Jurkat, Clone E6-1 (cell line): ENCODE measurements around the gene SLC6A7.
"Not testable (repeated sequence)": the region's sequence is repeated elsewhere in the genome, so short reads cannot be mapped to it uniquely, and the experiment has no call there.

Source experiments
- DNase-seq: peaks from one replicate; pipeline ENCODE4 v3.0.0-alpha.2; 2011; ENCODE audit warnings: low read depth, low spot score
- H3K4me3 ChIP-seq: 2 replicates; pipeline ENCODE4 v1.5.1; 2011; ENCODE audit warnings: mild to moderate bottlenecking, low read length, control low read depth, moderate library complexity

The SLC6A7 gene

DNA sequence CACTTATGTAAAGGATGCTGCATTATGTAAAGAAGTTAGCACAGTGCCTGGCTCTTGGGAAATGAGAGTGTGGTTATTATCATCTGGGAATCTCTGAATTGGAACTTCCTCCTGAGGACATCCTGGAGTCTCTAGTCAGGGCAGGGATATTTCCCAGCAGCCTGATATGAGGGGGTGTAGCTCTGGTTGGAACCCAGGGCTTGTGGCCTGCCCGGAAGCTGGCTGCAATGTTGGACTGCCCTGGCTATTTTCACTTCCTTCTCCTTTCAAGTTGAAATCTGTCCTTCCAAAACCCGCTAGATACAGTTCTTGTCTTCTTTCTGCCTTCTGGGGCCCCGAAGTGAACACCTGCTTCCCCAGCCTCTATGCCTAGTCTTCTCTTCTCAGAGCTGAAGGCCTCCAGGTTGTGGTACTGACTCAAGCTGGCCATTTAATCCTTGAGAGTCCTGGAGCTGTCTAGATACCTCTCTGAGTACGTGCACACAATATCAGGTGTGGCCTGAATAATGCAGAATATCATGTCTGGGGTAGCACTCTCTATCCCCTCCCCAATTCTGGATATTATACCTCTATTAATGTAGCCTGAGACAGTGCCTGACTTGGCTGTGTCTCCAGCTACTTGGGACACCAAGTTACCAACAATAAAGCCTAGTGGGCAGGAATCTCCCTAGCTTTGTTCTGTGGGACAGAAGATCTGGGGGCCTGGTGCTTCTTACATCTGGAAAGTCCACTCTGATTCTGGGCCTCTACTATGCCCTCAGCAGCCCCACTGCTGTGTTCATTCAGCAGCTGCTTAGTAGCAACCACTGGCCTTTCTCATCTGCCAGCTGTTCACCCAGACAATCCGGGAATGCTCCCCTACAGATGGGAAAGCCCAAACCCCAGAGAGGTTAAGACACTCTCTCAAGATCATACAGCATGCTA is 45.0 kb downstream of the SLC6A7 start:
- H3K4me3 ChIP-seq: no peak overlapping the region
- DNase-seq: no peak

DNA sequence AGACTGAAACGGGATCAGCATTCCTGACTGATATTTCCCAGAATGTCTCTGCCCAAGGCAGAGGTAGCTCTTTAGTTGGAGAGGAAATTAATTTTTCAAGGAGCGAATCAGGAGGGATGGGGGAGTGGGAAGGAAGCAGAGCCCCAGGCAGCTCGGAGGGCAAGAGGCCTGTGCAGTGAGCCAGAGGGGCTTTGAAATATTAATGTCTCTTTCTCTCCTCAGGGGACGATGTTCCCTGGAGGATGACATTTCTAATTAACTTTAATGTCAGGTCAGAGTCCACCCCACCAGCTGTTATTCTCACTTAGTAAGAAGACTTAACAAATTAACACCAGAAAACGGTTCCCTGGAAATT is 45.6 kb downstream of the SLC6A7 start:
- H3K4me3 ChIP-seq: no peak overlapping the region
- DNase-seq: no peak

DNA sequence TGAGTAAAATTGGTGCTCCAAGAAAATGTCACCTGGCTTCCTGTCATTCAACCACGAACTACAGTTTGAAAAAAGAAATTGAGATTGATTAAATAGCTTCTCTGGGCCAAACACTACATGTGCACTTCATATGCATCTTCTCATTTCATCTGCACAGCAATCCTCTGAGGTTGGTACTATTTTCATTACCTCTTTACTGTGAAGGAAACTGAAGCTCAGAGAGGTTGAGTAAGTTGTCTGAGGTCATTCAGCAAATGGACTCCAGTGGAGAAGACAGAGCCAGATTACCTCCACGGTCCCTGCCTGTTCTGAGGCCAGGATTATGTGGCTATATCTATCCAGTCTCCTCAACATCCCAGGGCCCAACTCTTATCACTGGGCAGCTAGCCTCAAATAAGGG is 46.5 kb downstream of the SLC6A7 start:
- H3K4me3 ChIP-seq: no peak overlapping the region
- no peak for DNase-seq

DNA sequence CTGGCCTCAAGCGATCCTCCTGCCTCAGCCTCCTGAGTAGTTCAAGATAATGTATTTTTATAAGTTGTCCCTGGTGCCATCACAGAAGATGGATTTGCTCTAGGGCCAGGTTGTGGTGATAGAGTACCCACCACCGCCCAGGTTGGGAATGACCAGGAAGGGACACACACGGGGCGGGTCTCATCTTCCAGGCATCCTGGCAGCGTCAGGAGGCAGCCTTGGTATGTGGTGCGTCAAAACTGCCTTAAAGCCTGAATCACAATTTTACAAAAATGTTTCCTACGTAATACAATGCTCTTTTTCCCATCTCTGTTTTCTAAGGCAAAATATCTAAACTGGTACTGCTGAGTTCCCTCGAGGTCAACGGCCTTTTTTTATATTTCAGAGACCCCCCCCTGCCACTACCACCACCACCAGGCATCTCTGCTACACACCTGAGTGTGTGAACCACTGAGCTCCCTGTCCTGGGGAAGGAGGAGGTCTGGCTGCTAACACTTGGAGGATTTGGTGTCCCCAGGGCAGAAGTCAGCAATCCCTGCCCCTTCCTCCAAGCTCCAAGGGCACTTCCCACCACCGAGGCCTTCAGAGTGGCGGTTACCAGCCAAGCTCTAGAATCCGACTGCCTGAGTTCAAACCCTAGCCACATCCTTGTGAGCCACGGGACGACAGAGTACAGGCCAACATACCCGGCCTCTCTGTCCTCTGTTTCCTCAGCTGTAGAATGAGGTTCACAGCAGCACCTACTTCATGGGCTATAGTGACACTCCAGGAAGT is 47.3 kb downstream of the SLC6A7 start:
- DNase-seq: no peak

DNA sequence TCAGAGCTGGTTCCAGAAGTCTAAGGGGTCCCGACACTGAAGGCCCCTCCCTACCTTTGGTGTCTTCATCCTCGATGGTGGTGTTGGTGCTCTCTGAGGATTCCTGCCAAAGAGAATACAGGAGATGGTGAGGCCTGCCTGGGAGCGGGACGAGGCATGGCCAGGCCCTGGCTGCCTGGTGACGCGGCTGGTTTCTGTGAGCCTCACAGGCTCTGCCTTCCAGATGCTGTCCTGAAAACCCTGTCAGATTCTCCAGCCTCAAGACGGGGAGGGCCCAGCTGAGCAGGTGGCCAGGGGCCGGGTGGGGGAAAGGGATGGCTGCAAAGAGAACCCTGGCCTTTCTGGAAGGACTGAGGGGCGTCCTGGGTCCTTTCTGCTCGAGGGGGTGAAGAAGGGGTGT is 48.8 kb downstream of the SLC6A7 start:
- DNase-seq: no peak
- H3K4me3 ChIP-seq: no peak overlapping the region

More for the DNA sequence above, 47.3 kb downstream of the SLC6A7 start:
- H3K4me3 ChIP-seq: no peak overlapping the region

DNA sequence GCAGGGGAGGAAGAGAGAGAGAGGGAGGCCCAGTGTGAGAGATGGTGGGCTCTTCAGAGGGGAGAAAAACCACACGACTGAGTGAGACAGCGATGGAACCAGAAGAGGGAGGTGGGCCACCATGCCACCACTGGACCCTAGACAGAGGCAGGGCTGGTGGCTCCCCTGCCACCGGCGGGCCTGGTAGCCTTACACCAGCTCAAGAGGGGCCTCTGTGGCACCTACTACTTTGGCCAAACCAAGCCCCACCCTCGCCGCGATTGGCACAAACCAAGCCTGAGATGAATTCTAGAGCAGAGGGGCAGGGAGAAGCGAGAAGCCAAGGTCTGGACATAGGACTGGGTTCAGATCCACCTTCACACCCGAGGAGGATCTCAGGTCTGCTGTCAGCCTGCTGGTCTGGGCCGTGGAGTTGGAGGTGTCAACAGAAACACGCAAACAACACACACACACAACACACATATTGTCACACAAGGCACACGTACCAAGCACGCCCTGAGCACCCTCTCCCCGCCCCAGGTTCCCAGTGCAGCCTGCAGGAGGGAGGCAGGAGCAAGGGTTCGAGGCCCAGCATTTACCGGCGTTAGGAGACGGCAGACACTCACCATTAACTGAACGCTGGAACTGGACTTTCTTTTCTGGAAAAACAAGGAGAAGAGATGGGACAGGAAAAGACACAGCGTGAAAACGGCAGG is 49.4 kb downstream of the SLC6A7 start:
- DNase-seq: no peak
- no peak overlapping the region for H3K4me3 ChIP-seq

DNA sequence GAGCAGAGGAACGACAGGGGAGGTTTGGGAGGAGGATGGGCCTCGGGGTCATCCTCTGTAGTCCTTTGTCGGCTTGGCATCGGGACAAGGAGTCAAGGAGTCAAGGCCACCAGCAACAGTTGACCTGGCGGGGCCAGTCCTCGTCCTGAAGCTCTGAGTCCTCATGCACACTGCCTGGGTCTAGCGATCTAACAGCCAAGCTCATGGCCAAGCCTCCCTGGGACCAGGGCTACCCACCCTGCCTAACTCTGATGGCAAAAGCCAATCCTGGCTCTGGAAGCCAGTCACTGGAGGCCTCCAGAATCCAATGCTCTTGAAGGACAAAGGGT is 49.9 kb downstream of the SLC6A7 start:
- DNase-seq: no peak
- H3K4me3 ChIP-seq: no peak overlapping the region

DNA sequence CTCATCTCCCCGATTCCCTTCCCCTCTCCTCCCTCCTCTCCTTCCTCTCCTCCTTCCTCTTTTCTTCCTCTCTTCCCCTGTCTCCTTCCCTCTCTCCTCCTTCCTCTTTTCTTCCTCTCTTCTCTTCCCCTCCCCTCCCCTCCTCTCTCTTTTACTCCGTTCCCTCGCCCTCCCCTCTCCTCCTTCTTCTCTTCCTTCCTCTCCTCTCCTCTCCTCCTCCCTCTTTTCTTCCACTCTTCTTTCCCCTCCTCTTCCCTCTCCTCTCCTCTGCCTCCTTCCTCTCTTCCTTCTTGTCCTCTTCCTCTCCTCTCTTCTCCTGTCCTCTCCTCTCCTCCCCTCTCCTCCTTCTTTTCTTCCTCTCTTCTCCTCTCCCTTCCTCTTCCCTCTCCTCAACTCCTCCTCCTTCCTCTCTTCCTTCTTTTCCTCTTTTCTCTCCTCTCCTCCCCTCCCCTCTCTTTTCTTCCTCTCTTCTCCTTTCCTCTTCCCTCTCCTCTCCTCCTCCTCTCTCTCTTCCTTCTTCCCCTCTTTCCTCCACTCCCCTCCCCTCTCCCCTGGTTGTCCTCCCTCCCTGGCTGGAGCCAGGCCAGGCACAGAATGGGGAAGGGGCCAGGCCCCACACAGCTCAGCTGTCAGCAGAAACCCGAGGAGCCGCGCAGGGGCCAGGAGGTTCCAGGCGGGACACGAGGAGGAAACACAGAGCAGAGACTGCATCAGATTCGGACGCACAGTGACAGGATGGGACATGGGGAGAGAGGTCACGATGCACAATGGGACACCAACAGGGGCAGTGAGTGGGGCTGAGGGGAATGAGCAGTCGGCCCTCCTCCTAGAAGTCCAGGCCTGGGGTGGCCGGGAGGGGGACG is 51.7 kb downstream of the SLC6A7 start:
- H3K4me3 ChIP-seq: no peak overlapping the region
- no peak for DNase-seq

DNA sequence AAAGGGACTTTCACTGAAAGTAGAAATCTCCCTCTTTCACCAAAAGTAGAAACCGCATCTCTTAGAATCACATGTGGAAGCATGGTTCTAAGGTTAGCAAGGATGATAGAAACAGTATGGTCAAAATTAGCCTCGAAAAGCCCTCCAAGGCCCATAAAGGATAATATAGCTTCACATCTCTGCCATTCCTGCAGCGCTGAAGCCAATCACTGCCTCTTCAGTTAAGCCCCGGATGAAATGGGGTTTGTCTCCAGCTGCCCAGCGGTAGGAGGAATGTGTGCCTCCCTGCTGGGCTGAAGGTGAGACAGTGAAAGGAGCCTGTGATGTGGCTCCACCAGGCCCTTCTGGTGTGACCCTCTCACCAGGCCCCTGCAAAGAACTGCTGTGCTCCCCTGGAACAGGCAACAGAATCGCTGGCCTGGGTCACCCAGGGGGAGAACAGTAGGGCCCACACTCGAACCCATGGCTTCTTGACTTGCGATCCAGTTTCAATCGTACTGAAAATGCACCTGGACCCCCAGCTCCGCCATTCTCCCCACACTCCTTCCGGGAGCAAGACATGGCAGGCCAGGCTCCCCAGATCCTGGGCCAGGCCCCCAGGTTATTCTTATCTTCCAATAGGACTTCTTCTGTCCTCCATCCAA is 52.5 kb downstream of the SLC6A7 start:
- no peak overlapping the region for H3K4me3 ChIP-seq
- DNase-seq: no peak

DNA sequence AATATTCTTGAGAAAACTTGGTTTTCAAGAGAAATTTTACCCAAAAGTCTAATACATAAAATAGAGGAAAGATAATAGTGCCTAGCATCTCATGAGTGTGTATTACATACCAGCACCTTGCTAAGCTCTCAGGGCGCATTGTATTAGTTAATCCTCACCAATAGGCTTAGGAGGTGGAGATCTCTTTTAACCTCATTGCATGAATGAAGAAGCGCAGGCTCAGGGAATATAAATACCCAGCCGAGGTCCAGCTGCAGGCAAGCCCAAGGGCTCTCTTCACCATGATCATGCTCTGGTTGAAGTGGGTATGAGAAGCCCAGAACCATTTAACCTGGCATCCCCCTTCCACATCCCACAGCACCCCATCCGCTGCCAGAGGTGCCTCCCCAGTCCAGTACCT is 53.7 kb downstream of the SLC6A7 start:
- DNase-seq: no peak
- no peak overlapping the region for H3K4me3 ChIP-seq

DNA sequence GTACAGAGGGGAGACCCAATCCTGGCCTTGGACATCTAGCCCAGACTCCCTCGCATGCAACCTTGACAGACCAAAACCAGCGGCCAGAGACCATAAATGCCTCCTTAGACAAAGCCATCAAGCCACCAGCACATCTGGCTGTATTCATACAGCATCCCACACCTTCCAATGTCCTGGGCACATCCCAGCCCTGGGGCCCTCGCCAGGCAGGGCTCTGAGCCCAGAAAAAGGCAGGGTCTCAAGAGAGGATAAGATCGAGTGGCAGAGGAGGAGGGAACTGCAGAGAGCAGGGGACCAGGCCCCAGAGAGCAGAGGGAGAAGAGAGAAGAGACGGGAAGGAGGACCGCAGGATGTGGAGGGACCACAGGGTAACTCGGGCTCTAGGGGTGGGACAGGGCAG is 54.3 kb downstream of the SLC6A7 start:
- no peak for DNase-seq
- no peak overlapping the region for H3K4me3 ChIP-seq

DNA sequence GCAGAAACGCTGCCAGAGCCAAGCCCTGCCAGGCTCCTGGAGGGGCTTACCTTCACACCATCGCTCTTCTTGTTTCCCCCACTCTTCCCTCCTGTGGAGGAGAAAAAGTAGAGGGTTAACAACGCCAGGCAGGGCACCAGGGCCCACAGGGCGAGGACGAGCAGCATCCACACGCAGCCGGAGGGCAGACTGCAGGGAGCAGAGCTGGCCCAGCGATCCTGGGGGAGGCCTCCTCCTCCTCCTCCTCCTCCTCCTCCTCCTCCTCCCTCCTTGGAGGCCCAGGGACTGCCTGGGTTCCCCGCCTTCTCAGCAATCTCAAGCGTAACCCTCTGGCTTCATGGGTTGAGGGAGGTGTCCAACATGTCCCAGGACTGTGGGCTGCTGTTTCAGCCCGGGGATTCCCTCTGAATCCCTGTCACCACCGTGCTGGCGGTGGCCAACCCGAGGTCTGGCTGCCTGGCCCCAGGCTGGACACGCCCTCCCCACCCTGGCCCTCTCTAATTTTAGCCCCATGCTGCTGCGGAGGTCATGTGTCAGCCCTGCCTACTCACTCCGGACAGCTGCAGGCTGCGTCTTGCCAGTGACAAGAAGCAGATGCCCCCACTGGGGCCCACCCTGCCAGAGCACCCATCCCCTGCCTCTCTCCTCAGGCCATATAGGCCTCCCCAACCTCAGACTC is 55.4 kb downstream of the SLC6A7 start:
- no peak overlapping the region for H3K4me3 ChIP-seq
- DNase-seq: no peak

DNA sequence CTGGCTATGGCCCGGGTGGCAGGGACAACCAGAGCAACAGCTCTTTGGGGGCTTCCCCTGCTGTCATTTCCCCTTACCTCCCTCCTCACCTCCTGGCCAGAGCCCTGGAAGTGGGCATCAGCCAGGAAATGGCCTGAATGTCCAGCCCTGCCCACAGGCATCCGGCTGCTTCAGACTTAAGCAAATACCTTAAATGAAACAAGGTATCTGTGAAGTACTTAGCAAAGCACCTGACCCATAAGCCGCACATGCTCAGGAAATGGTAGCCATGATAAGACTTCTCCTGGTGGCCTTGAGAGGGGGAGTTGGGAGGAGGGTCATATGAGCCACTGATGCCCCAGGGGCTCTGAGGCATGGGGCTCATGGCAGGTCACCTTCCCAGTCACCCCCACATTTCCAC is 55.9 kb downstream of the SLC6A7 start:
- H3K4me3 ChIP-seq: no peak overlapping the region
- DNase-seq: no peak

DNA sequence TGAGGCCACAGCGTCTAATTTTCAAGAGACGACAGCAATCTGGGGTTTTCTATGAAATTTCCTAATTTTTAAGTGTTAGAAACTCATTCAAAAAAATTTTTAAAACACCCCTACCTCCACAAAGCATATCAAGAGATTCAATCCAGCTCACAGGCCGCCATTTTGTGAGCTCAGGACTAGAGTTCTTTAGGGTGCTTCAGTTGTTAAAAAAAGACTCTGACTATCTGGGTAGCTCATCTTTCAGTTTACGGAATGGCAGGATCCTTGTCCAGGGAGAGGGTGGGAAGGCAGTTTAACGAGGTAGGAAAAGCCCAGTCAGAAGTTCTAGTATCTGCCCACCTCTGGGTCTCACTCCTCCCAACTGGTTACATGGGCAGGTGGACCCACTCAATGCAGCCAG is 56.6 kb downstream of the SLC6A7 start:
- no peak for DNase-seq
- H3K4me3 ChIP-seq: no peak overlapping the region

DNA sequence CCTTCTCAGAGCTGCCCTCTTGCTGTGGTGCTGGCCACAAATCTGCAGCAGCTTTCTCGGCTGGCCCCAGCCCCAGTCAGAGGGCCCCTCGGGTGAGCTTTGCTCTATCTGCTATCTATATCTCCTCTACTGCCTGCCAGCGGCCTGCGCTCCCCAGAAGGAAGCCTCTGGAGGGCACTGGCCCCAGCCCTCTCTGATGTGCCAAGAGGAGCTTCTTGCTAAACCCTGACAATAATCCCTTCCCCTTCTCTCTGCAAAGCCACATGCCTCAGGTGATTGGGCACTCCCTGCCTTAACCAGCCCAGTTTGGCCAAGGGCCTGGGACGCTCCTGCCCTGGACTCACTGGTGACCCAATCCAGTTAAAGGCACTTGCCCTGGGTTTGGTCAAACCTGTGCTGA is 57.0 kb downstream of the SLC6A7 start:
- DNase-seq: no peak
- no peak overlapping the region for H3K4me3 ChIP-seq

DNA sequence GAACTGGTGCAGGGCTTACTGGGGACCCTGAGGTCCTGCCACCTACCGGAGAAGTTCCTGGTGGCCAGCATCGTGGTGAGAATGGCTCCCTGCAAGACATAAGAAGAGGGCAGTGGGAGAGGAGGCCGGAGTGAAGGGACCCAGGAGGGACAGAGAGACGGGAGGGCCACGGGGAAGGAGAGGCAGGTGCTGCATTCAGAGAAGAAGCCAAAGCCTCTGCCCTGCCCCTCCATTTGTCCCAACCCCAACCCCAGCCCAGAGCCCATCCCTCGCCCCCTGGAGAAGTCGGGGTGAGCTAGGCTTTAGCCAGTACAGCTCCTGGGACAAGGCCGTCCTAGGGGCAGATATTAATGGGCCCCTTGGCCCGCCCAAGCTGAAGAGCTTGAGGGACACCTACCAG is 57.9 kb downstream of the SLC6A7 start:
- no peak overlapping the region for H3K4me3 ChIP-seq
- no peak for DNase-seq

DNA sequence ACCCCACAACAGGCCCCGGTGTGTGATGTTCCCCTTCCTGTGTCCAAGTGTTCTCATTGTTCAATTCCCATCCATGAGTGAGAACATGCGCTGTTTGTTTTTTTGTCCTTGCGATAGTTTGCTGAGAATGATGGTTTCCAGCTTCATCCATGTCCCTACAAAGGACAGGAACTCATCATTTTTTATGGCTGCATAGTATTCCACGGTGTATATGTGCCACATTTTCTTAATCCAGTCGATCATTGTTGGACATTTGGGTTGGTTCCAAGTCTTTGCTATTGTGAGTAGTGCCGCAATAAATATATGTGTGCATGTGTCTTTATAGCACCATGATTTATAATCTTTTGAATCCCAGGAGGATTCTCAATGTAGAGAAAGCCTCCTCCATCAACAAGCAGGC is 58.6 kb downstream of the SLC6A7 start:
- H3K4me3 ChIP-seq, DNase-seq: not testable (repeated sequence)

DNA sequence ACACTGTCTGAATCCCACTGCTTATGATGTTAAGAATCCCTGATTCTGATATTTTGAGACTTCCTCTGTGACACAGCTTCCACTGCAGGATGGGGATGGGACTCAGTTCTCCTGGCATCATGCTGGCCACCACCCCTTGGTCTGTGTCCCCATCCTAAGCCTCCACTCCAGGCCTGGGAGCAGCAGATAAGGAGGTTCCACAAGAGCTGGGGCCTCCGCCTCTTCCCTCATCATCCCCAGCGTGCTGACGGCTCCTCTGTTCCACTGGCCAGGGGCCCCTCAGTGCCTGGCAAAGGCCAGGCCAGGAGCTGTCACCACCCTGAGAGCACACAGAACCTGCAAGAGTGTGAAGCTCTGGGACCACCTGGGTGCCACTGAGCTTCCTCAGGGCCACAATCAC is 59.1 kb downstream of the SLC6A7 start:
- DNase-seq: no peak
- H3K4me3 ChIP-seq: no peak overlapping the region
